GM12878 (cell line): Measurements from ENCODE around the gene IGFLR1. TPM values are rescaled to one million over a fixed set of nuclear protein-coding genes. Genes with fewer than 3 reads are reported as not detected.

ENCODE experiments used
- ATAC-seq: fragments of 200-7000 bp; cut with Tn5 transposase; 3 replicates; pipeline ENCODE4 v1.9.1; 2020; ENCODE audit warnings: mild to moderate bottlenecking, moderate library complexity
- BruUV-seq: library from RNA; stranded (reverse); fragments of 400-500 nt; replicated peaks from 2 replicates; lab custom pipeline; 2021; lab: Mats Ljungman, UMichigan
- CTCF ChIA-PET: fragments of 300-600 bp; sonication (Branson Sonifier 250); formaldehyde crosslinking; extraction: SDS; loops from one replicate; lab custom pipeline; 2021; ENCODE audit warnings: inconsistent platforms; lab: Yijun Ruan, JAX
- POLR2A ChIA-PET: fragments of 350-600 bp; formaldehyde crosslinking; extraction: SDS; loops from one replicate; lab custom pipeline; 2021; ENCODE audit warnings: inconsistent platforms; lab: Charles Lee
- RAD21 ChIA-PET: fragments of 300-600 bp; sonication (Branson Sonifier 250); formaldehyde crosslinking; loops from one replicate; lab custom pipeline; 2023; ENCODE audit warnings: antibody characterized with exemption; ENCODE audit not compliant: unreplicated experiment; lab: Charles Lee
- SMC1A ChIA-PET: fragments of 300-600 bp; sonication (Branson Sonifier 250); formaldehyde crosslinking; loops from one replicate; lab custom pipeline; 2023; ENCODE audit not compliant: unreplicated experiment, uncharacterized antibody; lab: Charles Lee
- DNase-seq: peaks from one replicate; pipeline ENCODE4 v3.0.0-alpha.2; 2011; ENCODE audit warnings: low read depth, low spot score
- FAIRE-seq: peaks from 3 replicates; lab custom pipeline; 2011; peaks lifted over from hg19 to GRCh38; lab: Jason Lieb, UNC
- H2AFZ ChIP-seq: 2 replicates; pipeline ENCODE4 v1.6.0; 2011; ENCODE audit warnings: low read depth, low read length, control low read depth; ENCODE audit not compliant: control insufficient read depth
- H3K27ac ChIP-seq: 2 replicates; pipeline ENCODE4 v1.5.1; 2011; ENCODE audit warnings: control low read depth; ENCODE audit not compliant: control insufficient read depth, insufficient read depth
- H3K27me3 ChIP-seq, 2 experiments: replicated peaks in 1 of 2; 2 replicates each; pipeline versions ENCODE4 v1.6.0 to v1.6.1; 2011; ENCODE audit warnings: low read length in 1 of 2; ENCODE audit not compliant: control insufficient read depth in 2 of 2, insufficient read depth in 2 of 2
- H3K36me3 ChIP-seq, 2 experiments: 2 replicates each; pipeline ENCODE4 v1.5.1; 2011; ENCODE audit warnings: low read length in 1 of 2; ENCODE audit not compliant: control insufficient read depth in 2 of 2, insufficient read depth in 2 of 2
- H3K4me1 ChIP-seq: 2 replicates; pipeline ENCODE4 v1.6.1; 2011; ENCODE audit warnings: mild to moderate bottlenecking, low read length, moderate library complexity, mixed read lengths; ENCODE audit not compliant: control insufficient read depth, insufficient read depth
- H3K4me2 ChIP-seq: 2 replicates; pipeline ENCODE4 v1.6.0; 2011; ENCODE audit warnings: control low read depth; ENCODE audit not compliant: control insufficient read depth, insufficient read depth
- H3K4me3 ChIP-seq: fragments of 200-600 bp; sonication (generic); 2 replicates; pipeline ENCODE4 v1.5.1; 2016
- H3K79me2 ChIP-seq: 2 replicates; pipeline ENCODE4 v1.6.0; 2011; ENCODE audit warnings: low read length; ENCODE audit not compliant: control insufficient read depth, insufficient read depth
- H3K9ac ChIP-seq: 2 replicates; pipeline ENCODE4 v1.8.0; 2011; ENCODE audit warnings: low read length, control low read depth, mixed read lengths; ENCODE audit not compliant: control insufficient read depth, insufficient read depth
- H3K9me3 ChIP-seq: replicated peaks from 3 replicates; pipeline ENCODE4 v1.5.1; 2011; ENCODE audit warnings: mild to moderate bottlenecking, low read length; ENCODE audit not compliant: control insufficient read depth, insufficient read depth
- H4K20me1 ChIP-seq: 2 replicates; pipeline ENCODE4 v1.6.0; 2011; ENCODE audit not compliant: control insufficient read depth, insufficient read depth
- CBX5 ChIP-seq: sonication (generic); IDR thresholded peaks from 2 replicates; pipeline ENCODE4 v1.6.1; 2016; ENCODE audit warnings: low read depth, moderate library complexity, mild to moderate bottlenecking, inconsistent platforms
- CHD4 ChIP-seq: fragments of 200-600 bp; sonication (generic); IDR thresholded peaks from 2 replicates; pipeline ENCODE4 v1.6.1; 2016; ENCODE audit warnings: mild to moderate bottlenecking
- LARP7 ChIP-seq: fragments of 450-650 bp; IDR thresholded peaks from 2 replicates; pipeline ENCODE4 v1.6.1; 2017; ENCODE audit warnings: mild to moderate bottlenecking
- NR2F1 ChIP-seq: fragments of 450-650 bp; conservative IDR thresholded peaks from 2 replicates; pipeline ENCODE4 v1.6.1; 2017; ENCODE audit warnings: mild to moderate bottlenecking
- POLR2A ChIP-seq: IDR thresholded peaks from 2 replicates; pipeline ENCODE4 v1.6.1; 2011; ENCODE audit warnings: low read depth, mild to moderate bottlenecking, low read length
- POLR2AphosphoS5 ChIP-seq: IDR thresholded peaks from 2 replicates; pipeline ENCODE4 v1.6.1; 2011; ENCODE audit warnings: mild to moderate bottlenecking, low read length, inconsistent platforms
- WGBS: methylation state at CpG from one replicate; pipeline ENCODE4 v1.1.6; 2016; ENCODE audit warnings: low lambda C conversion rate; ENCODE audit not compliant: insufficient replicate concordance, insufficient coverage; ENCODE audit errors: missing lambda C conversion rate; 5-methylcytosine and 5-hydroxymethylcytosine counted together
- in situ Hi-C: fragments of 300-500 bp; cut with MboI; formaldehyde crosslinking; loops from 9 replicates; pipeline ENCODE4 v1.14.3; 2018; ENCODE audit warnings: mixed read lengths
- intact Hi-C: fragments of 100-400 bp; cut with micrococcal nuclease; formaldehyde crosslinking; loops from one replicate; pipeline ENCODE4 v1.14.2; 2022; ENCODE audit not compliant: unreplicated experiment
- polyA plus RNA-seq, 11 experiments: library from polyadenylated mRNA; depleted of rRNA in 4 of 11; unstranded in 6 of 11; stranded (reverse) in 5 of 11; fragments of >200 nt; fragmentation: Nextera tagmentation in 4 of 11; fragmentation: Illumina TruSeq in 1 of 11; extraction: Ambion mirVana in 4 of 11; extraction: Trizol in 1 of 11; gene quantifications; 1 replicate in 1 of 11; 2 replicates in 10 of 11; pipeline versions ENCODE4 v1.2.1 to v1.2.3, GENCODE V29; 2011 to 2016; ENCODE audit warnings: inconsistent platforms in 2 of 11, missing spikeins in 2 of 11, low read depth in 1 of 11
- total RNA-seq, 4 experiments: library from RNA; depleted of rRNA in 3 of 4; stranded (reverse); fragments of >200 nt in 3 of 4; fragmentation: Illumina TruSeq in 1 of 4; extraction: Trizol in 1 of 4; gene quantifications; 2 replicates each; pipeline versions ENCODE4 v1.2.1 to v1.2.3, GENCODE V29; 2013 to 2021
- TF ChIP-seq, protein P1 (sequence below): fragments of 450-650 bp; conservative IDR thresholded peaks from 2 replicates; pipeline ENCODE4 v1.6.1; 2017; ENCODE audit warnings: mild to moderate bottlenecking, moderate library complexity
- TF ChIP-seq, protein P2 (sequence below): fragments of 150-350 bp; IDR thresholded peaks from 2 replicates; pipeline ENCODE4 v1.6.1; 2016; ENCODE audit warnings: low read depth, low read length

IGFLR1 gene
- total and polyA plus RNA-seq, 10 of the 15 experiments (the other 5 are each of a cell fraction or from before 2014, with no cell fraction given) = 2.5 to 39.9 (median 24.8) TPM

DNA sequence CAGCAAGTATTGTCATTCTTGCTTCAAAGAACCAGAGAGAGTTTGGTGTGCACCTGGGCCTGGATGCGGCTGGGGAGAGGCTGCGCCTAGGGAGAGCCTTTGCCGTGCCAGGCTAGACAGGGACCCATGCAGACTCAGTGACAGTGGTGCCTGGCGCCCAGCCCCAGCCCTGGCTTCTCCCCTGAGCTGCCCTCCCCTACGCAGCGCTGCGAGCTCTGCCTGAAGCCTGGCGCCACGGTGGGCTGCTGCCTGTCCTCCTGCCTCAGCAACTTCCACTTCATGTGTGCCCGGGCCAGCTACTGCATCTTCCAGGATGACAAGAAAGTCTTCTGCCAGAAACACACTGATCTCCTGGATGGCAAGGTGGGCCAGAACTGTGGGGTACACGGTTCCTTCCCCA lies 12.5 kb downstream of the IGFLR1 start:
- BruUV-seq = no TSS peak
- 88% methylated on average over 11 of the region's 11 CpGs for WGBS
- no peaks in the 10 kb centered on the region for H3K79me2 ChIP-seq
- ATAC-seq (no peak), DNase-seq (no peak), FAIRE-seq (no peak)
- POLR2A ChIA-PET = no interaction called here
- H3K27ac ChIP-seq = no peak overlapping the region
- no peaks in the 10 kb centered on the region for H3K4me1 ChIP-seq
- CTCF ChIA-PET = no interaction called here
- H3K27me3 ChIP-seq = no peaks in the 10 kb centered on the region
- no peak overlapping the region for H2AFZ ChIP-seq
- in situ Hi-C loops = no loop called here
- intact Hi-C loops = no loop called here
- SMC1A ChIA-PET = no interaction called here
- peaks cover 22 to 48% of the 10 kb centered on the region in 2 experiments for H3K36me3 ChIP-seq
- TF ChIP-seq CHD4 (no peak), POLR2A (peak; percentile 26)
- RAD21 ChIA-PET = no interaction called here
- H3K4me3 ChIP-seq = no peak overlapping the region
- H4K20me1 ChIP-seq = no peaks in the 10 kb centered on the region; the same call in 1 of the 2 replicates
- no peak overlapping the region for H3K9ac ChIP-seq
- no peak overlapping the region for H3K4me2 ChIP-seq
- H3K9me3 ChIP-seq = no peaks in the 10 kb centered on the region

DNA sequence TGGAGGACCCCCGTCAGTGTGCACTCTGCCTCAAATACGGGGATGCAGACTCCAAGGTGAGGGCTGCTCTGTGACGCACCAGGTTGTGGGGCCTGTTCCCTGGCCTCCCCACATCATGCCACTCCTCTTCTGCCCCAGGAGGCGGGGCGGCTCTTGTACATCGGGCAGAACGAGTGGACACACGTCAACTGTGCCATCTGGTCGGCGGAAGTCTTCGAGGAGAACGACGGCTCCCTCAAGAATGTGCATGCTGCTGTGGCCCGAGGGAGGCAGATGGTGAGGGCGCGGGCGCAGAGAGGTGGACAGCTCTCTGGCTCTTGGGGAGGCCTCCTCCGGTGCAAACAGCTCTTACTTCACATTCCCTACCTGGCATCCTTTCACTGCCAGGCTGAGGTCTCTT lies 13.2 kb downstream of the IGFLR1 start:
- ChIA-PET RAD21 (no interaction called here), CTCF (interaction anchor here (1.5 kb wide), 1 partner anchor 11 kb away, joined by 3 read pairs; no protein-coding TSS in a partner anchor)
- no peak overlapping the region for H2AFZ ChIP-seq

More for the DNA sequence above, 13.2 kb downstream of the IGFLR1 start:
- Histone ChIP-seq H3K27me3 (no peaks in the 10 kb centered on the region), H3K9me3 (no peaks in the 10 kb centered on the region), H3K27ac (no peak overlapping the region), H3K4me2 (no peak overlapping the region), H3K4me3 (no peak overlapping the region), H3K36me3 (peaks cover 26 to 52% of the 10 kb centered on the region in 2 experiments), H3K79me2 (no peaks in the 10 kb centered on the region), H3K4me1 (no peaks in the 10 kb centered on the region), H3K9ac (no peak overlapping the region), H4K20me1 (no peaks in the 10 kb centered on the region; the same call in 1 of the 2 replicates)
- BruUV-seq = no TSS peak
- ChIA-PET POLR2A (no interaction called here), SMC1A (no interaction called here)
- in situ Hi-C loops = no loop called here
- no peak for ATAC-seq
- DNase-seq = no peak
- FAIRE-seq = no peak
- intact Hi-C loops = no loop called here
- TF ChIP-seq POLR2AphosphoS5 (no peak), CBX5 (no peak), NR2F1 (no peak), LARP7 (no peak)
- TF ChIP-seq, protein P1, sequence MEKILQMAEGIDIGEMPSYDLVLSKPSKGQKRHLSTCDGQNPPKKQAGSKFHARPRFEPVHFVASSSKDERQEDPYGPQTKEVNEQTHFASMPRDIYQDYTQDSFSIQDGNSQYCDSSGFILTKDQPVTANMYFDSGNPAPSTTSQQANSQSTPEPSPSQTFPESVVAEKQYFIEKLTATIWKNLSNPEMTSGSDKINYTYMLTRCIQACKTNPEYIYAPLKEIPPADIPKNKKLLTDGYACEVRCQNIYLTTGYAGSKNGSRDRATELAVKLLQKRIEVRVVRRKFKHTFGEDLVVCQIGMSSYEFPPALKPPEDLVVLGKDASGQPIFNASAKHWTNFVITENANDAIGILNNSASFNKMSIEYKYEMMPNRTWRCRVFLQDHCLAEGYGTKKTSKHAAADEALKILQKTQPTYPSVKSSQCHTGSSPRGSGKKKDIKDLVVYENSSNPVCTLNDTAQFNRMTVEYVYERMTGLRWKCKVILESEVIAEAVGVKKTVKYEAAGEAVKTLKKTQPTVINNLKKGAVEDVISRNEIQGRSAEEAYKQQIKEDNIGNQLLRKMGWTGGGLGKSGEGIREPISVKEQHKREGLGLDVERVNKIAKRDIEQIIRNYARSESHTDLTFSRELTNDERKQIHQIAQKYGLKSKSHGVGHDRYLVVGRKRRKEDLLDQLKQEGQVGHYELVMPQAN = no peak
- TF ChIP-seq, protein P2, sequence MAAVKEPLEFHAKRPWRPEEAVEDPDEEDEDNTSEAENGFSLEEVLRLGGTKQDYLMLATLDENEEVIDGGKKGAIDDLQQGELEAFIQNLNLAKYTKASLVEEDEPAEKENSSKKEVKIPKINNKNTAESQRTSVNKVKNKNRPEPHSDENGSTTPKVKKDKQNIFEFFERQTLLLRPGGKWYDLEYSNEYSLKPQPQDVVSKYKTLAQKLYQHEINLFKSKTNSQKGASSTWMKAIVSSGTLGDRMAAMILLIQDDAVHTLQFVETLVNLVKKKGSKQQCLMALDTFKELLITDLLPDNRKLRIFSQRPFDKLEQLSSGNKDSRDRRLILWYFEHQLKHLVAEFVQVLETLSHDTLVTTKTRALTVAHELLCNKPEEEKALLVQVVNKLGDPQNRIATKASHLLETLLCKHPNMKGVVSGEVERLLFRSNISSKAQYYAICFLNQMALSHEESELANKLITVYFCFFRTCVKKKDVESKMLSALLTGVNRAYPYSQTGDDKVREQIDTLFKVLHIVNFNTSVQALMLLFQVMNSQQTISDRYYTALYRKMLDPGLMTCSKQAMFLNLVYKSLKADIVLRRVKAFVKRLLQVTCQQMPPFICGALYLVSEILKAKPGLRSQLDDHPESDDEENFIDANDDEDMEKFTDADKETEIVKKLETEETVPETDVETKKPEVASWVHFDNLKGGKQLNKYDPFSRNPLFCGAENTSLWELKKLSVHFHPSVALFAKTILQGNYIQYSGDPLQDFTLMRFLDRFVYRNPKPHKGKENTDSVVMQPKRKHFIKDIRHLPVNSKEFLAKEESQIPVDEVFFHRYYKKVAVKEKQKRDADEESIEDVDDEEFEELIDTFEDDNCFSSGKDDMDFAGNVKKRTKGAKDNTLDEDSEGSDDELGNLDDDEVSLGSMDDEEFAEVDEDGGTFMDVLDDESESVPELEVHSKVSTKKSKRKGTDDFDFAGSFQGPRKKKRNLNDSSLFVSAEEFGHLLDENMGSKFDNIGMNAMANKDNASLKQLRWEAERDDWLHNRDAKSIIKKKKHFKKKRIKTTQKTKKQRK = no peak
- WGBS = 96% methylated on average over 18 of the region's 18 CpGs
